WTC11 (cell line): ENCODE measurements around the gene PPAN. TPM values are rescaled to one million over a fixed set of nuclear protein-coding genes. Genes with fewer than 3 reads are reported as not detected.

Source experiments
- ATAC-seq: fragments of 200-7000 bp; cut with Tn5 transposase; 2 replicates; pipeline ENCODE4 v1.10.0; 2021; ENCODE audit warnings: mild to moderate bottlenecking, moderate library complexity
- CTCF ChIA-PET: fragments of 300-600 bp; sonication (Branson Sonifier 250); formaldehyde crosslinking; loops from one replicate; lab custom pipeline; 2021; ENCODE audit warnings: antibody characterized with exemption; lab: Charles Lee
- POLR2A ChIA-PET: fragments of 350-600 bp; sonication (Branson Sonifier 250); formaldehyde crosslinking; loops from one replicate; lab custom pipeline; 2021; ENCODE audit warnings: antibody characterized with exemption; lab: Charles Lee
- DNase-seq: peaks from one replicate; pipeline ENCODE4 v3.0.0; 2021; ENCODE audit warnings: low spot score
- H3K27ac Mint-ChIP-seq: 2 replicates; pipeline ENCODE4 v1.8.0; 2021; ENCODE audit warnings: mixed read lengths
- H3K27me3 Mint-ChIP-seq: 2 replicates; pipeline ENCODE4 v1.8.0; 2021; ENCODE audit warnings: low read depth, mild to moderate bottlenecking, moderate library complexity, mixed read lengths
- H3K36me3 Mint-ChIP-seq: 2 replicates; pipeline ENCODE4 v1.8.0; 2021; ENCODE audit warnings: mixed read lengths
- H3K4me1 Mint-ChIP-seq: 2 replicates; pipeline ENCODE4 v1.8.0; 2022; ENCODE audit warnings: mixed read lengths
- H3K4me3 Mint-ChIP-seq: 2 replicates; pipeline ENCODE4 v1.8.0; 2021; ENCODE audit warnings: mild to moderate bottlenecking, moderate library complexity, mixed read lengths
- H3K9me3 Mint-ChIP-seq: 2 replicates; pipeline ENCODE4 v1.8.0; 2021; ENCODE audit warnings: mixed read lengths
- ETV6 ChIP-seq: sonication (generic); formaldehyde crosslinking; IDR thresholded peaks from 2 replicates; pipeline ENCODE4 v1.8.1; 2022; ENCODE audit warnings: mild to moderate bottlenecking, missing genetic modification reagents
- FOXP1 ChIP-seq: sonication (generic); formaldehyde crosslinking; IDR thresholded peaks from 2 replicates; pipeline ENCODE4 v1.8.0; 2022; ENCODE audit warnings: missing genetic modification reagents, mild to moderate bottlenecking, moderate library complexity, borderline replicate concordance
- HMGA2 ChIP-seq: fragments of 250-450 bp; sonication (Bioruptor Pico); IDR thresholded peaks from 2 replicates; pipeline ENCODE4 v1.4.0; 2021; ENCODE audit warnings: mild to moderate bottlenecking, moderate library complexity
- IRF2 ChIP-seq: sonication (generic); formaldehyde crosslinking; IDR thresholded peaks from 2 replicates; pipeline ENCODE4 v1.8.0; 2022; ENCODE audit warnings: low read depth, missing genetic modification reagents, borderline replicate concordance
- NFE2L1 ChIP-seq: sonication (generic); formaldehyde crosslinking; IDR thresholded peaks from 2 replicates; pipeline ENCODE4 v1.8.1; 2023; ENCODE audit warnings: missing genetic modification reagents
- OVOL2 ChIP-seq: fragments of 250-450 bp; sonication (Bioruptor Pico); IDR thresholded peaks from 2 replicates; pipeline ENCODE4 v1.9.0; 2021; ENCODE audit warnings: mild to moderate bottlenecking, borderline replicate concordance
- TEAD4 ChIP-seq: sonication (generic); formaldehyde crosslinking; IDR thresholded peaks from 2 replicates; pipeline ENCODE4 v1.8.0; 2022; ENCODE audit warnings: mild to moderate bottlenecking, missing genetic modification reagents
- TP53 ChIP-seq: sonication (generic); formaldehyde crosslinking; IDR thresholded peaks from 2 replicates; pipeline ENCODE4 v1.8.1; 2023; ENCODE audit warnings: mild to moderate bottlenecking, missing genetic modification reagents
- USF2 ChIP-seq: sonication (generic); formaldehyde crosslinking; IDR thresholded peaks from 2 replicates; pipeline ENCODE4 v1.8.1; 2023; ENCODE audit warnings: mild to moderate bottlenecking, missing genetic modification reagents, moderate library complexity
- ZBTB21 ChIP-seq: sonication (generic); formaldehyde crosslinking; IDR thresholded peaks from 2 replicates; pipeline ENCODE4 v1.8.1; 2023; ENCODE audit warnings: mild to moderate bottlenecking, missing genetic modification reagents, borderline replicate concordance
- ZNF138 ChIP-seq: sonication (generic); formaldehyde crosslinking; conservative IDR thresholded peaks from 2 replicates; pipeline ENCODE4 v1.8.1; 2022; ENCODE audit warnings: mild to moderate bottlenecking, moderate library complexity, missing genetic modification reagents
- ZNF263 ChIP-seq: sonication (generic); formaldehyde crosslinking; IDR thresholded peaks from 2 replicates; pipeline ENCODE4 v1.8.1; 2022; ENCODE audit warnings: low read depth, mild to moderate bottlenecking, moderate library complexity, missing genetic modification reagents
- ZNF671 ChIP-seq: fragments of 250-450 bp; sonication (Bioruptor Pico); IDR thresholded peaks from 2 replicates; pipeline ENCODE4 v1.8.0; 2021; ENCODE audit warnings: mild to moderate bottlenecking
- total RNA-seq: library from RNA; stranded (reverse); gene quantifications from 3 replicates; pipeline ENCODE4 v1.2.3, GENCODE V29; 2021

The PPAN gene
- total RNA-seq, 1 experiment from 2014 or later, result 83.7 TPM

GRCh38 chr19:10158485-10158884 lies 52.3 kb downstream of the PPAN start:
- no peak for ATAC-seq
- no peak for TF ChIP-seq ZBTB21
- TF ChIP-seq TP53 (CRISPR knock-in tag), result no peak
- TF ChIP-seq, all 79 proteins: peak for 0
- POLR2A ChIA-PET, result no interaction called here
- Mint-ChIP-seq H3K27ac (no peak overlapping the region), H3K9me3 (no peaks in the 10 kb centered on the region), H3K4me3 (no peak overlapping the region), H3K4me1 (no peaks in the 10 kb centered on the region), H3K27me3 (no peaks in the 10 kb centered on the region), H3K36me3 (peaks cover 83% of the 10 kb centered on the region)
- CTCF ChIA-PET, result no interaction called here
- DNase-seq, result no peak

DNA sequence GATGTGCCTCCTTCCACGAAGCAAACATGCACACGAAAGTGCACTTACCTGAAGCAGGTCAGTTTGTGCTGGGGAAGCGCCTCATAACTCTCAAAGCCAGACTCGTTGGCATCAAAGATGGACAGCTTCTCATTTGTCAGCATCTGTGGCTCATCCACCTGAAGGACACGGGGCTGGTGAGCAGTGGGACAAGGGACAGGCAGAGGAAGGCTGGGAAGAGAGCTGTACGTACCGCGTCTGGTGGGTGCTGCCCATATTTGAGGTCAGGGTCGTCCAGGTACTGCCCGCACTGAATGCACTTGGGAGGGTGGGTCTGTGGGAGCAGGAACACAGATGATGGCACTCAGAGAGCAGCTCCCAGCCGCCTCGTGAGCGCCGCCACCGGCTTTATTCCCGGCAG lies 53.4 kb downstream of the PPAN start:
- Mint-ChIP-seq H3K4me3 (no peak overlapping the region), H3K27ac (no peak overlapping the region), H3K4me1 (no peaks in the 10 kb centered on the region), H3K36me3 (peaks cover 79% of the 10 kb centered on the region), H3K9me3 (no peaks in the 10 kb centered on the region), H3K27me3 (no peaks in the 10 kb centered on the region)
- ChIA-PET CTCF (no interaction called here), POLR2A (no interaction called here)
- no peak for ATAC-seq
- TF ChIP-seq ZNF671, result no peak
- TF ChIP-seq ZNF138, result no peak
- TF ChIP-seq FOXP1 (CRISPR knock-in tag), result no peak
- TF ChIP-seq IRF2 (CRISPR knock-in tag), result no peak
- TF ChIP-seq TEAD4 (CRISPR knock-in tag), result no peak
- no peak for TF ChIP-seq ZNF263 (CRISPR knock-in tag)
- no peak for TF ChIP-seq USF2
- no peak for TF ChIP-seq NFE2L1 (CRISPR knock-in tag)
- TF ChIP-seq HMGA2 (CRISPR knock-in tag), result no peak
- TF ChIP-seq OVOL2, result no peak
- no peak for TF ChIP-seq ETV6 (CRISPR knock-in tag)
- DNase-seq, result no peak

Other genes with a start within 250 kb of the PPAN start
- 66.0 to 93.3 TPM (median 91.8 TPM) in 3 replicates for gene OLFM2, start 169.8 kb upstream of the PPAN start, total RNA-seq
- gene COL5A3, start 95.9 kb upstream of the PPAN start, total RNA-seq, result 0.81 to 1.2 TPM (median 0.96 TPM) in 3 replicates
- gene RDH8, start 92.9 kb upstream of the PPAN start, total RNA-seq, result 0.27 TPM in 1 of 3 replicates, not detected in the others
- 22.5 to 28.4 TPM (median 23.0 TPM) in 3 replicates for gene SHFL, start 20.0 kb upstream of the PPAN start, total RNA-seq
- gene ANGPTL6, start 3.7 kb upstream of the PPAN start, total RNA-seq, result 0.21 to 0.30 TPM (median 0.28 TPM) in 3 replicates
- gene P2RY11, start 5.3 kb downstream of the PPAN start, total RNA-seq, result 21.0 to 21.5 TPM (median 21.2 TPM) in 3 replicates
- 318 to 333 TPM (median 323 TPM) in 3 replicates for gene EIF3G, start 13.5 kb downstream of the PPAN start, total RNA-seq
- 174 to 210 TPM (median 191 TPM) in 3 replicates for gene DNMT1, start 88.6 kb downstream of the PPAN start, total RNA-seq
- gene S1PR2, start 125.0 kb downstream of the PPAN start, total RNA-seq, result 12.9 to 13.6 TPM (median 13.2 TPM) in 3 replicates
- 109 to 112 TPM (median 110 TPM) in 3 replicates for gene MRPL4, start 145.9 kb downstream of the PPAN start, total RNA-seq
- 3.8 to 5.4 TPM (median 4.8 TPM) in 3 replicates for gene ICAM1, start 164.8 kb downstream of the PPAN start, total RNA-seq
- gene ICAM4, start 180.6 kb downstream of the PPAN start, total RNA-seq, result 2.0 to 3.7 TPM (median 3.1 TPM) in 3 replicates
- 7.3 to 8.1 TPM (median 8.0 TPM) in 3 replicates for gene ICAM5, start 183.6 kb downstream of the PPAN start, total RNA-seq
- 5.9 to 8.9 TPM (median 7.7 TPM) in 3 replicates for gene ZGLP1, start 203.5 kb downstream of the PPAN start, total RNA-seq
- gene FDX2, start 209.7 kb downstream of the PPAN start, total RNA-seq, result 26.2 to 27.0 TPM (median 26.6 TPM) in 3 replicates
- 85.8 to 87.4 TPM (median 86.9 TPM) in 3 replicates for gene RAVER1, start 227.2 kb downstream of the PPAN start, total RNA-seq
- gene ICAM3, start 233.3 kb downstream of the PPAN start, total RNA-seq, result 18.7 to 21.3 TPM (median 21.3 TPM) in 3 replicates